ENCODE results near the gene WLS.

Gene WLS

GRCh38 chr1:68103011-68103545 is 129.2 kb downstream of the WLS start:
- H3K27ac ChIP-seq (ENCODE audit: low read depth, low read length): no peak overlapping the region
- no peak overlapping the region for H3K9ac ChIP-seq (ENCODE audit: low read length)
- H3K4me3 ChIP-seq (ENCODE audit: insufficient read depth, low read length, poor library complexity, severe bottlenecking): no peak overlapping the region
- no peaks in the 10 kb centered on the region for H3K27me3 ChIP-seq (ENCODE audit: low read length)
- H3K79me2 ChIP-seq (ENCODE audit: insufficient read depth, low read length): no peaks in the 10 kb centered on the region
- no peak overlapping the region for H3K4me2 ChIP-seq (ENCODE audit: low read depth, low read length, poor library complexity, severe bottlenecking)
- H3F3A ChIP-seq (ENCODE audit: insufficient read depth): no peaks in the 10 kb centered on the region
- TF ChIP-seq CTCF (IDR thresholded peaks at IDR 0.05; ENCODE audit: insufficient read depth, low read length, poor library complexity, severe bottlenecking) (no peak), EZH2phosphoT487 (conservative IDR thresholded peaks at IDR 0.05; ENCODE audit: low read length) (no peak)
- no peaks in the 10 kb centered on the region for H3K9me3 ChIP-seq (ENCODE audit: insufficient read depth, low read length)
- H3K9me2 ChIP-seq (replicated peaks; ENCODE audit: insufficient read depth, low read length): no peaks in the 10 kb centered on the region
- no peak overlapping the region for H2AFZ ChIP-seq (ENCODE audit: low read depth, low read length, severe bottlenecking)
- no peaks in the 10 kb centered on the region for H3K36me3 ChIP-seq (ENCODE audit: low read length)
- H4K20me1 ChIP-seq (ENCODE audit: low read depth, low read length): no peaks in the 10 kb centered on the region

GRCh38 chr1:68101829-68102228 is 130.5 kb downstream of the WLS start:
- TF ChIP-seq EZH2phosphoT487 (conservative IDR thresholded peaks at IDR 0.05; ENCODE audit: low read length) (no peak), CTCF (IDR thresholded peaks at IDR 0.05; ENCODE audit: insufficient read depth, low read length, poor library complexity, severe bottlenecking) (no peak)
- no peak overlapping the region for H3K9ac ChIP-seq (ENCODE audit: low read length)

GRCh38 chr1:68100571-68100970 is 131.8 kb downstream of the WLS start:
- TF ChIP-seq CTCF (IDR thresholded peaks at IDR 0.05; ENCODE audit: insufficient read depth, low read length, poor library complexity, severe bottlenecking) (no peak), EZH2phosphoT487 (conservative IDR thresholded peaks at IDR 0.05; ENCODE audit: low read length) (no peak)
- Histone ChIP-seq H3K4me2 (ENCODE audit: low read depth, low read length, poor library complexity, severe bottlenecking) (no peak overlapping the region), H3K9me2 (replicated peaks; ENCODE audit: insufficient read depth, low read length) (no peaks in the 10 kb centered on the region), H2AFZ (ENCODE audit: low read depth, low read length, severe bottlenecking) (no peak overlapping the region), H3K4me3 (ENCODE audit: insufficient read depth, low read length, poor library complexity, severe bottlenecking) (no peak overlapping the region), H3F3A (ENCODE audit: insufficient read depth) (no peaks in the 10 kb centered on the region), H3K36me3 (ENCODE audit: low read length) (no peaks in the 10 kb centered on the region), H3K27me3 (ENCODE audit: low read length) (no peaks in the 10 kb centered on the region), H4K20me1 (ENCODE audit: low read depth, low read length) (no peaks in the 10 kb centered on the region), H3K9me3 (ENCODE audit: insufficient read depth, low read length) (no peaks in the 10 kb centered on the region), H3K9ac (ENCODE audit: low read length) (no peak overlapping the region), H3K27ac (ENCODE audit: low read depth, low read length) (no peak overlapping the region), H3K79me2 (ENCODE audit: insufficient read depth, low read length) (no peaks in the 10 kb centered on the region)

More at GRCh38 chr1:68101829-68102228, 130.5 kb downstream of the WLS start:
- Histone ChIP-seq H3F3A (ENCODE audit: insufficient read depth) (no peaks in the 10 kb centered on the region), H3K27me3 (ENCODE audit: low read length) (no peaks in the 10 kb centered on the region), H3K9me2 (replicated peaks; ENCODE audit: insufficient read depth, low read length) (no peaks in the 10 kb centered on the region), H3K36me3 (ENCODE audit: low read length) (no peaks in the 10 kb centered on the region), H3K4me3 (ENCODE audit: insufficient read depth, low read length, poor library complexity, severe bottlenecking) (no peak overlapping the region), H3K9me3 (ENCODE audit: insufficient read depth, low read length) (no peaks in the 10 kb centered on the region), H4K20me1 (ENCODE audit: low read depth, low read length) (no peaks in the 10 kb centered on the region), H3K4me2 (ENCODE audit: low read depth, low read length, poor library complexity, severe bottlenecking) (no peak overlapping the region), H3K79me2 (ENCODE audit: insufficient read depth, low read length) (no peaks in the 10 kb centered on the region), H2AFZ (ENCODE audit: low read depth, low read length, severe bottlenecking) (no peak overlapping the region), H3K27ac (ENCODE audit: low read depth, low read length) (no peak overlapping the region)

Data from SU-DHL-6 (cell line).